Activated CD4-positive, alpha-beta T cell treated with anti-CD3 and anti-CD28 coated beads, Interleukin-10, Interleukin-2, amounts not matched to agents 100 ng/mL and 50 ng/mL, durations not matched to agents 16 hours and 8 hours (primary cell): Measurements from ENCODE around the gene ADAMTS2.

Experiments used
- DNase-seq: peaks from one replicate; pipeline ENCODE4 v3.0.0-alpha.2; 2020

The ADAMTS2 gene

GRCh38 chr5:179131886-179132585 lies 213.2 kb downstream of the ADAMTS2 start:
- no peak for DNase-seq

- DNase-seq, result no peak
Observed at GRCh38 chr5:179131321-179131835, 213.9 kb downstream of the ADAMTS2 start.

GRCh38 chr5:179130101-179130681 lies 215.1 kb downstream of the ADAMTS2 start:
- DNase-seq, result no peak

GRCh38 chr5:179129607-179130071 lies 215.6 kb downstream of the ADAMTS2 start:
- no peak for DNase-seq

GRCh38 chr5:179128976-179129375 lies 216.3 kb downstream of the ADAMTS2 start:
- DNase-seq, result no peak

- no peak for DNase-seq
Observed at GRCh38 chr5:179128041-179128365, 217.3 kb downstream of the ADAMTS2 start.

GRCh38 chr5:179127136-179128040 lies 217.9 kb downstream of the ADAMTS2 start:
- DNase-seq, result no peak

- DNase-seq, result no peak
Observed at GRCh38 chr5:179126506-179126991, 218.7 kb downstream of the ADAMTS2 start.

- DNase-seq, result no peak
Observed at GRCh38 chr5:179125789-179126505, 219.3 kb downstream of the ADAMTS2 start.

GRCh38 chr5:179124853-179125788 lies 220.1 kb downstream of the ADAMTS2 start:
- no peak for DNase-seq

GRCh38 chr5:179124273-179124852 lies 220.9 kb downstream of the ADAMTS2 start:
- DNase-seq, result no peak

GRCh38 chr5:179123491-179124272 lies 221.6 kb downstream of the ADAMTS2 start:
- DNase-seq, result no peak

GRCh38 chr5:179123109-179123426 lies 222.2 kb downstream of the ADAMTS2 start:
- DNase-seq, result no peak

GRCh38 chr5:179122411-179123108 lies 222.7 kb downstream of the ADAMTS2 start:
- DNase-seq, result no peak

GRCh38 chr5:179121667-179122111 lies 223.6 kb downstream of the ADAMTS2 start:
- DNase-seq, result no peak

GRCh38 chr5:179120951-179121666 lies 224.2 kb downstream of the ADAMTS2 start:
- no peak for DNase-seq

GRCh38 chr5:179120421-179120861 lies 224.8 kb downstream of the ADAMTS2 start:
- DNase-seq, result no peak

GRCh38 chr5:179119415-179120170 lies 225.7 kb downstream of the ADAMTS2 start:
- no peak for DNase-seq
